Stimulated activated CD4-positive, alpha-beta T cell treated with anti-CD3 and anti-CD28 coated beads, Interleukin-1b, Interleukin-23, amount 100 ng/mL, for 48 hours (primary cell): ENCODE data around the gene PDLIM4.

Experiments
- DNase-seq: peaks from one replicate; pipeline ENCODE4 v3.0.0-alpha.2; 2020

Gene PDLIM4

GRCh38 chr5:132254321-132254977, 3.0 kb upstream of the PDLIM4 start:
- no peak for DNase-seq

GRCh38 chr5:132256086-132256782, 1.3 kb upstream of the PDLIM4 start:
- DNase-seq = no peak

- no peak for DNase-seq
Measured at GRCh38 chr5:132256783-132257130, 739 bp upstream of the PDLIM4 start.

GRCh38 chr5:132258102-132259068, 889 bp downstream of the PDLIM4 start:
- no peak for DNase-seq

- DNase-seq = no peak
Measured at GRCh38 chr5:132259069-132259851, 1.8 kb downstream of the PDLIM4 start.

- DNase-seq = no peak
Measured at GRCh38 chr5:132260051-132260450, 2.6 kb downstream of the PDLIM4 start.

GRCh38 chr5:132260714-132261551, 3.4 kb downstream of the PDLIM4 start:
- DNase-seq = peak; percentile 48

GRCh38 chr5:132261881-132262845, 4.7 kb downstream of the PDLIM4 start:
- no peak for DNase-seq

- DNase-seq = no peak
Measured at GRCh38 chr5:132262882-132263547, 5.5 kb downstream of the PDLIM4 start.

GRCh38 chr5:132263548-132264261, 6.2 kb downstream of the PDLIM4 start:
- DNase-seq = peak; percentile 38

GRCh38 chr5:132264546-132265335, 7.2 kb downstream of the PDLIM4 start:
- no peak for DNase-seq

GRCh38 chr5:132265336-132266030, 8.0 kb downstream of the PDLIM4 start:
- no peak for DNase-seq

GRCh38 chr5:132266031-132266835, 8.7 kb downstream of the PDLIM4 start:
- no peak for DNase-seq

GRCh38 chr5:132266836-132267160, 9.3 kb downstream of the PDLIM4 start:
- no peak for DNase-seq

GRCh38 chr5:132267166-132267739, 9.8 kb downstream of the PDLIM4 start:
- DNase-seq = no peak

GRCh38 chr5:132267931-132268768, 10.7 kb downstream of the PDLIM4 start:
- no peak for DNase-seq
